ENCODE data around the gene SYDE1. TPM values are rescaled to one million over a fixed set of nuclear protein-coding genes. Genes with fewer than 3 reads are reported as not detected.

Gene SYDE1
- total and polyA plus RNA-seq, 2 of the 4 experiments (the other 2 are of a cell fraction), result 19.4 to 64.9 TPM

- H4K20me1 ChIP-seq (ENCODE audit: insufficient read depth, low read length), result no peaks in the 10 kb centered on the region; the same call in 1 of the 2 replicates
- no peak within 1 kb of the TSS for H2BK5ac ChIP-seq (ENCODE audit: low read depth, low read length, poor library complexity, severe bottlenecking)
- no peak within 1 kb of the TSS for H2AK5ac ChIP-seq (ENCODE audit: low read depth, low read length)
- no peaks in the 10 kb centered on the region for H3K79me1 ChIP-seq (ENCODE audit: low read depth in 1 of 2, low read length in 2 of 2)
- no peak within 1 kb of the TSS for H3K14ac ChIP-seq (replicated peaks; ENCODE audit: low read depth, low read length)
- no peak for TF ChIP-seq CEBPB (IDR thresholded peaks at IDR 0.05; ENCODE audit: low read depth, low read length)
- no peak for TF ChIP-seq MXI1 (IDR thresholded peaks at IDR 0.05; ENCODE audit: borderline replicate concordance, low read depth, low read length)
- TF ChIP-seq BHLHE40 (IDR thresholded peaks at IDR 0.05; ENCODE audit: low read depth, low read length), result no peak
- no peak for TF ChIP-seq NFE2L2 (IDR thresholded peaks at IDR 0.05; ENCODE audit: low read depth, low read length)
- TF ChIP-seq MAZ (IDR thresholded peaks at IDR 0.05; ENCODE audit: borderline replicate concordance, low read depth, low read length), result no peak
- no peak for TF ChIP-seq RAD21 (IDR thresholded peaks at IDR 0.05; ENCODE audit: low read length)
- no peak for TF ChIP-seq RCOR1 (IDR thresholded peaks at IDR 0.05; ENCODE audit: insufficient replicate concordance, low read length)
- no peak for TF ChIP-seq CHD1 (IDR thresholded peaks at IDR 0.05; ENCODE audit: low read depth, low read length)
- no peak for TF ChIP-seq FOS (IDR thresholded peaks at IDR 0.05; ENCODE audit: low read depth, low read length)
- no peak for TF ChIP-seq ELK1 (IDR thresholded peaks at IDR 0.05; ENCODE audit: borderline replicate concordance, low read depth, low read length)
- no peak for TF ChIP-seq USF2 (IDR thresholded peaks at IDR 0.05; ENCODE audit: low read depth, low read length)
- no peak for TF ChIP-seq RFX5 (IDR thresholded peaks at IDR 0.05; ENCODE audit: low read depth, low read length)
- no peak for TF ChIP-seq POLR2A (IDR thresholded peaks at IDR 0.05; ENCODE audit: low read depth, low read length)
- TF ChIP-seq CTCF (conservative IDR thresholded peaks at IDR 0.05; ENCODE audit: low read depth, low read length), result no peak
- TF ChIP-seq SMC3 (IDR thresholded peaks at IDR 0.05; ENCODE audit: low read depth, low read length), result no peak
- H3K36me3 ChIP-seq (ENCODE audit: control insufficient read depth, insufficient read depth, low read length), result no peaks in the 10 kb centered on the region
- H3K56ac ChIP-seq (ENCODE audit: extremely low read depth, insufficient read depth, low read length), result no peak within 1 kb of the TSS
- H2AFZ ChIP-seq (replicated peaks; ENCODE audit: low read length, poor library complexity), result no peak within 1 kb of the TSS
- no peak within 1 kb of the TSS for H4K5ac ChIP-seq (ENCODE audit: low read depth, low read length)
- H3K18ac ChIP-seq (ENCODE audit: low read depth, low read length), result no peak within 1 kb of the TSS
- no TSS peak for BruUV-seq (replicated peaks)
- no peak within 1 kb of the TSS for H2BK20ac ChIP-seq (ENCODE audit: low read depth, low read length)
- H3K9me3 ChIP-seq (ENCODE audit: control insufficient read depth, insufficient read depth, low read length), result no peaks in the 10 kb centered on the region
- H3K27ac ChIP-seq (ENCODE audit: insufficient read depth, low read length), result no peak within 1 kb of the TSS
- WGBS, 2 experiments (ENCODE audit: extremely low coverage in 2 of 2, insufficient read length in 1 of 2), result no CpG with 5 or more reads among the region's 6 CpGs
- ChIA-PET CTCF (interaction anchor here (0.6 kb wide), 1 partner anchor 10 kb away, joined by 5 read pairs; no protein-coding TSS in a partner anchor), POLR2A (ENCODE audit: unreplicated experiment) (no interaction called here)
- H3K9me1 ChIP-seq (ENCODE audit: insufficient read depth, low read length), result no peaks in the 10 kb centered on the region
- no peak within 1 kb of the TSS for H3K4me3 ChIP-seq (ENCODE audit: insufficient read depth, low read depth, low read length)
- no peak within 1 kb of the TSS for H3K4ac ChIP-seq (ENCODE audit: low read depth, low read length)
- no peak within 1 kb of the TSS for H4K91ac ChIP-seq (ENCODE audit: insufficient read depth, low read depth, low read length)
- in situ Hi-C loops (cut with MboI; ENCODE audit: low sequenced_read_pairs) (no loop called here), intact Hi-C loops (cut with micrococcal nuclease) (no loop called here), dilution Hi-C loops (cut with HindIII; ENCODE audit: low sequenced_read_pairs, unreplicated experiment) (no loop called here)
- no peak within 1 kb of the TSS for H2BK120ac ChIP-seq (ENCODE audit: low read depth, low read length)
- no peak within 1 kb of the TSS for H3K4me2 ChIP-seq (ENCODE audit: low read depth, low read length)
- no peak within 1 kb of the TSS for H4K8ac ChIP-seq (ENCODE audit: low read depth in 2 of 2, low read length in 2 of 2)
- H3K9ac ChIP-seq (ENCODE audit: low read depth, low read length), result no peak within 1 kb of the TSS
- peaks cover 1% of the 10 kb centered on the region; the same call in 1 of the 2 replicates for H3K27me3 ChIP-seq (ENCODE audit: control insufficient read depth, insufficient read depth, low read length)
- no peak within 1 kb of the TSS for H2BK15ac ChIP-seq (ENCODE audit: low read depth, low read length)
- no peak within 1 kb of the TSS for H3K23ac ChIP-seq (ENCODE audit: low read depth, low read length)
- DNase-seq (no peak), ATAC-seq (ENCODE audit: low read depth) (no peak)
- H3K4me1 ChIP-seq (ENCODE audit: control insufficient read depth, insufficient read depth, low read length), result no peaks in the 10 kb centered on the region
- no peak within 1 kb of the TSS for H2AK9ac ChIP-seq (replicated peaks; ENCODE audit: low read depth, low read length, poor library complexity)
These were observed 25.3 kb upstream of the SYDE1 start, which contains the start of gene OR1I1 for GRCh38 chr19:15081911-15082310. OR1I1 (plus strand) TSS chr19:15082211; CDS start chr19:15087066, 4,855 bp downstream.

All from IMR-90 (cell line).